Smooth muscle cell (in vitro differentiated cells): ENCODE measurements around the gene HMOX2. TPM values are rescaled to one million over a fixed set of nuclear protein-coding genes. Genes with fewer than 3 reads are reported as not detected.

Source experiments
- DNase-seq: peaks from one replicate; lab custom pipeline; 2025; ENCODE audit not compliant: unreplicated experiment; lab: John Stamatoyannopoulos, UW
- H2AFZ ChIP-seq: fragments of 200-600 bp; sonication (generic); 2 replicates; pipeline ENCODE4 v1.6.0; 2016; ENCODE audit warnings: antibody characterized with exemption, low read depth, mild to moderate bottlenecking
- H3F3A ChIP-seq: fragments of 200-600 bp; sonication (generic); 2 replicates; pipeline ENCODE4 v1.6.0; 2017; ENCODE audit warnings: antibody characterized with exemption, low read depth
- H3K27ac ChIP-seq: fragments of 200-600 bp; sonication (generic); 2 replicates; pipeline ENCODE4 v1.5.1; 2016; ENCODE audit warnings: low read depth, mild to moderate bottlenecking
- H3K27me3 ChIP-seq: fragments of 200-600 bp; sonication (generic); 2 replicates; pipeline ENCODE4 v1.6.1; 2016; ENCODE audit warnings: low read depth, mild to moderate bottlenecking
- H3K36me3 ChIP-seq: fragments of 200-600 bp; sonication (generic); 2 replicates; pipeline ENCODE4 v1.5.1; 2016; ENCODE audit warnings: low read depth
- H3K4me1 ChIP-seq: fragments of 200-600 bp; sonication (generic); 2 replicates; pipeline ENCODE4 v1.5.1; 2016; ENCODE audit warnings: low read depth
- H3K4me2 ChIP-seq: fragments of 200-600 bp; sonication (generic); 2 replicates; pipeline ENCODE4 v1.6.0; 2016; ENCODE audit warnings: mild to moderate bottlenecking
- H3K4me3 ChIP-seq: fragments of 200-600 bp; sonication (generic); 2 replicates; pipeline ENCODE4 v1.5.1; 2016; ENCODE audit warnings: mild to moderate bottlenecking
- H3K79me2 ChIP-seq: fragments of 200-600 bp; sonication (generic); 2 replicates; pipeline ENCODE4 v1.6.0; 2016; ENCODE audit warnings: low read depth, mild to moderate bottlenecking
- H3K9ac ChIP-seq: fragments of 200-600 bp; sonication (generic); 2 replicates; pipeline ENCODE4 v1.6.0; 2016; ENCODE audit warnings: low read depth
- H3K9me3 ChIP-seq: fragments of 200-600 bp; sonication (generic); replicated peaks from 2 replicates; pipeline ENCODE4 v1.5.1; 2016; ENCODE audit warnings: low read depth
- H4K20me1 ChIP-seq: fragments of 200-600 bp; sonication (generic); 2 replicates; pipeline ENCODE4 v1.6.0; 2016; ENCODE audit warnings: low read depth
- WGBS: methylation state at CpG from one replicate; pipeline ENCODE4 v1.1.7; 2016; ENCODE audit warnings: low lambda C conversion rate; 5-methylcytosine and 5-hydroxymethylcytosine counted together
- polyA plus RNA-seq: library from polyadenylated mRNA; unstranded; fragments of >200 nt; fragmentation: Nextera tagmentation; extraction: Ambion mirVana; gene quantifications from 2 replicates; pipeline ENCODE4 v1.2.1, GENCODE V29; 2016
- total RNA-seq: library from RNA; depleted of rRNA; stranded (reverse); fragments of >200 nt; gene quantifications from 2 replicates; pipeline ENCODE4 v1.2.3, GENCODE V29; 2014
- TF ChIP-seq, protein P1 (sequence below): fragments of 200-600 bp; sonication (generic); IDR thresholded peaks from 2 replicates; pipeline ENCODE4 v1.5.1; 2017; ENCODE audit warnings: borderline replicate concordance, mild to moderate bottlenecking, antibody characterized with exemption; ENCODE audit not compliant: insufficient read depth, poor library complexity, severe bottlenecking

The HMOX2 gene
- total and polyA plus RNA-seq, 2 experiments from 2014 or later: 35.3 to 54.2 TPM

DNA sequence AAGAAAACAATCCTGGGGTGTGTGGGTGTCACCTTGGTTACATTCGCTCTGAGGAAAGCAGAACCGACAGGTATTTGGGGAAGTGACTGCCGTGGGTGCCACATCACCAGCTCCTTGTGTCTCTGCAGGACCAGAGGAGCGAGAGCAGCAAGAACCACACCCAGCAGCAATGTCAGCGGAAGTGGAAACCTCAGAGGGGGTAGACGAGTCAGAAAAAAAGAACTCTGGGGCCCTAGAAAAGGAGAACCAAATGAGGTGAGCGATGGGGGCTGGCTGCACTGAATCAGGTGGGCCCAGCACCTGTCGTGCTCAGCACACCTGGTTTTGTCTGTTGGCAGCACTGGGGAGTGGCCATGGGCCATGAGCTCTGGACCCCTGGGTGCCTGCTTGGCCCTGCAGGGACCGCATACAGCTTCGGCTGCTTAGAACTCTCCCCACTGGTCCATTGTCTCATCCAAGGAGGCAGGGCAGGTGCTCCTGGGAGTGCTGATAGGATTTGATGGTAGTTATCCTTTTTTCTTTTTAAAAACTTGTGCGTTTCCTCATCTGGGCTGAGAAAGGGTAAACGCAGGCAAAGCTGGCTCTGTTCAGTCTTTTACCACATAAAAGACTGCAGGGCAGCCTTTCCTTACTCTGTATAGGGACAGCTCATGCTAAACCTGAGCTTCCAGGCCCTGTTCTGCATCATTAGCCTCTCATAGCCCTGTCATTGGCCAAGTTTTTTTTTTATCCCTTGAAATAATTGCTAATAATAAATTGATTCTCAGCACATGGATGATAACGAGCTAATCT is 29.4 kb downstream of the HMOX2 start:
- H2AFZ ChIP-seq: no peak overlapping the region
- H3K79me2 ChIP-seq: peaks cover 23% of the 10 kb centered on the region
- DNase-seq: no peak
- no peak overlapping the region for H3K4me3 ChIP-seq
- no peak overlapping the region for H3K4me2 ChIP-seq
- no peaks in the 10 kb centered on the region for H3K27me3 ChIP-seq
- H3K9ac ChIP-seq: no peak overlapping the region
- 90% methylated on average over 13 of the region's 13 CpGs for WGBS
- no peaks in the 10 kb centered on the region for H3K36me3 ChIP-seq
- TF ChIP-seq, protein P1, sequence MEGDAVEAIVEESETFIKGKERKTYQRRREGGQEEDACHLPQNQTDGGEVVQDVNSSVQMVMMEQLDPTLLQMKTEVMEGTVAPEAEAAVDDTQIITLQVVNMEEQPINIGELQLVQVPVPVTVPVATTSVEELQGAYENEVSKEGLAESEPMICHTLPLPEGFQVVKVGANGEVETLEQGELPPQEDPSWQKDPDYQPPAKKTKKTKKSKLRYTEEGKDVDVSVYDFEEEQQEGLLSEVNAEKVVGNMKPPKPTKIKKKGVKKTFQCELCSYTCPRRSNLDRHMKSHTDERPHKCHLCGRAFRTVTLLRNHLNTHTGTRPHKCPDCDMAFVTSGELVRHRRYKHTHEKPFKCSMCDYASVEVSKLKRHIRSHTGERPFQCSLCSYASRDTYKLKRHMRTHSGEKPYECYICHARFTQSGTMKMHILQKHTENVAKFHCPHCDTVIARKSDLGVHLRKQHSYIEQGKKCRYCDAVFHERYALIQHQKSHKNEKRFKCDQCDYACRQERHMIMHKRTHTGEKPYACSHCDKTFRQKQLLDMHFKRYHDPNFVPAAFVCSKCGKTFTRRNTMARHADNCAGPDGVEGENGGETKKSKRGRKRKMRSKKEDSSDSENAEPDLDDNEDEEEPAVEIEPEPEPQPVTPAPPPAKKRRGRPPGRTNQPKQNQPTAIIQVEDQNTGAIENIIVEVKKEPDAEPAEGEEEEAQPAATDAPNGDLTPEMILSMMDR: no peak
- peaks cover 11% of the 10 kb centered on the region for H3K4me1 ChIP-seq
- peak overlapping the region; percentile 39 for H3K27ac ChIP-seq
- H3F3A ChIP-seq: no peaks in the 10 kb centered on the region
- H4K20me1 ChIP-seq: peaks cover 57% of the 10 kb centered on the region
- H3K9me3 ChIP-seq: no peaks in the 10 kb centered on the region

DNA sequence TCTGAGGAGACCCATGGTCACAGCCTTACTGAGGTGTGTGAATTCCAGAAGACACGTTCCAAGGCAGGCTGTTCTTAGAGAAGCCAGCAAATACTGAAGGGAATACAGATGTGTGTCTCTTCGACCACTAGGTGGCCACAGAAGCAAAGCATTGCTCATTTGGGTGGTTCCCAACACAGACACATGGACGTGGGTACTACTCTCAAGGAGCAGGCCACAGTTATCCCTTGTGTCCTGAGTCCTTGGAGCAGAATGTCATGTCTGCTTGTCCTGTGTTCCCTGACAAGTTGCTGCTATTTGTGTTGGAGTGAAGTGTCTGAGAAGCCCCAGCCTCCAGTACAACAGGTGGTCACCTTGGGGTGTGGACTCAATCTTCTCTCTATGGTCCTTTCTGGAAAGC is 30.3 kb downstream of the HMOX2 start:
- Histone ChIP-seq H3K27me3 (no peaks in the 10 kb centered on the region), H4K20me1 (peaks cover 56% of the 10 kb centered on the region), H3K4me1 (peaks cover 2% of the 10 kb centered on the region), H3K9me3 (no peaks in the 10 kb centered on the region), H3K36me3 (no peaks in the 10 kb centered on the region), H3K4me2 (no peak overlapping the region), H3K4me3 (no peak overlapping the region), H3K79me2 (peaks cover 18% of the 10 kb centered on the region), H2AFZ (no peak overlapping the region), H3K27ac (no peak overlapping the region), H3F3A (no peaks in the 10 kb centered on the region), H3K9ac (no peak overlapping the region)
- no peak for DNase-seq
- 6% methylated on average over 3 of the region's 3 CpGs for WGBS
- TF ChIP-seq, protein P1: peak; percentile 76

DNA sequence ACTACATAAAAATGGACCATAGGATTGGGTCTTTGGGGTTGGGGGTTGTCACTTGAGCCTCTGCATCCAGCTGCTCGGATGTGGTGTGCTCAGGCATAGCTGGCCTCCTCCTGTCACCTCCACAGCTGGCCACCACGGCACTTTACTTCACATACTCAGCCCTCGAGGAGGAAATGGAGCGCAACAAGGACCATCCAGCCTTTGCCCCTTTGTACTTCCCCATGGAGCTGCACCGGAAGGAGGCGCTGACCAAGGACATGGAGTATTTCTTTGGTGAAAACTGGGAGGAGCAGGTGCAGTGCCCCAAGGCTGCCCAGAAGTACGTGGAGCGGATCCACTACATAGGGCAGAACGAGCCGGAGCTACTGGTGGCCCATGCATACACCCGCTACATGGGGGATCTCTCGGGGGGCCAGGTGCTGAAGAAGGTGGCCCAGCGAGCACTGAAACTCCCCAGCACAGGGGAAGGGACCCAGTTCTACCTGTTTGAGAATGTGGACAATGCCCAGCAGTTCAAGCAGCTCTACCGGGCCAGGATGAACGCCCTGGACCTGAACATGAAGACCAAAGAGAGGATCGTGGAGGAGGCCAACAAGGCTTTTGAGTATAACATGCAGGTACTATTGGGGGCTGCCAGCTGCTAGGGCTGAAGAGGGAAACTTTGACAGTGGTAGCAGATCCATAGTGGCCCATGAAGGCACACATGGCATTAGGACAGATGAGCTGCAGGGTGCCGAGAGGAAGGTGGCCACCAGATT is 31.6 kb downstream of the HMOX2 start:
- WGBS: 96% methylated on average over 17 of the region's 17 CpGs
- no peaks in the 10 kb centered on the region for H3K27me3 ChIP-seq
- no peaks in the 10 kb centered on the region for H3K9me3 ChIP-seq
- no peak for DNase-seq
- H3K9ac ChIP-seq: no peak overlapping the region
- no peak overlapping the region for H3K27ac ChIP-seq
- peaks cover 54% of the 10 kb centered on the region for H4K20me1 ChIP-seq
- H3K4me3 ChIP-seq: no peak overlapping the region
- H3K4me2 ChIP-seq: no peak overlapping the region
- H3F3A ChIP-seq: no peaks in the 10 kb centered on the region
- H3K4me1 ChIP-seq: no peaks in the 10 kb centered on the region
- H3K79me2 ChIP-seq: peaks cover 7% of the 10 kb centered on the region
- TF ChIP-seq, protein P1: no peak
- H3K36me3 ChIP-seq: no peaks in the 10 kb centered on the region
- no peak overlapping the region for H2AFZ ChIP-seq
